ENCODE data around the gene REPS1.
"Not testable (repeated sequence)": the region's sequence is repeated elsewhere in the genome, so short reads cannot be mapped to it uniquely, and the experiment has no call there.

REPS1 gene

DNA sequence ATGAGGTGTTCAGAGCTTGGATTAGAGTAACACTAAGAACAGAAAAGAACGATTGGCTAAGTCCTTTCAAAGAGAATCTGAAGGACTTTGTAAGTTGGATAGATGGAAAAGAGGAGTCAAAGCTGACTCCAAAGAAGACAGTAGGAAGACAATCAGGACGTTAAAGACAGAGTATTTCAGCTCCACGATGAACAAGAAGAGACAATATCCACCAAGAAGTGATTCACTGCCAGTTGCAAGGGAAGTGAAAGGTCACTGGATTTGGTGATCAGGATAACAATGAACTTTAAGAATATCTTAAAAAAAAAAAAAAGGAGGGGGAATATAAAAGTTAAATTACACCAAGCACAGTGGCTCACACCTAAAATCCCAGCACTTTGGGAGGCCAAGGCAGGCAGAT, 17.9 kb downstream of the REPS1 start:
- no peak for DNase-seq

- no peak for DNase-seq
Observed at GRCh38 chr6:138966870-138967269, 21.2 kb downstream of the REPS1 start.

GRCh38 chr6:138965971-138966370, 22.1 kb downstream of the REPS1 start:
- DNase-seq: no peak

DNA sequence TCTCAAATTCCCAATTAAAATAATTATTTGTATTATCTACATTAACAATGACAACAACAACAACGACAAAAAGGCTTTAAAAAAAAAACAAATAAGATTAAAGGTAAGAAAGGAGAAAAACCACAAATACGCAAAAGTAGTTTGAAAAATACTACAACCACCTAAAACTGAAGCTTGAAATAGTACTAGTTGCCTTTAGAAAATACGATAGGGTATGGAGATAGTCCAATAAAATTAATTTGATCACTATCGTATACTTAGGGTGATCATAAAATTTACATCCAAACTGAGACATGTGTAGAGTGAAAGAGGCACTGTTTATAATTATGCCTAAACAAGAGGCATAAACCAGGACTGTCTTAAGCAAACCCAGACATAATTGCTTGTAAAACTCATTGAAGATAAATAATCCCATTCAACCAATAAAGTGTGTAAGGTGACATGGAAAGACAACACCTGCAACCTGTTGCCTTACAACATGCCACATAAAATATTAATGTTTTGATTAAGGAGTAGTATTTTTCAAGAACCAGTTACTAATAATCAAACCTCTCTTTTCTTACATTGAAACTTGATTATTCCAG, 22.7 kb downstream of the REPS1 start:
- no peak for DNase-seq

- DNase-seq: no peak
Observed at GRCh38 chr6:138964012-138964411, 24.0 kb downstream of the REPS1 start.

DNA sequence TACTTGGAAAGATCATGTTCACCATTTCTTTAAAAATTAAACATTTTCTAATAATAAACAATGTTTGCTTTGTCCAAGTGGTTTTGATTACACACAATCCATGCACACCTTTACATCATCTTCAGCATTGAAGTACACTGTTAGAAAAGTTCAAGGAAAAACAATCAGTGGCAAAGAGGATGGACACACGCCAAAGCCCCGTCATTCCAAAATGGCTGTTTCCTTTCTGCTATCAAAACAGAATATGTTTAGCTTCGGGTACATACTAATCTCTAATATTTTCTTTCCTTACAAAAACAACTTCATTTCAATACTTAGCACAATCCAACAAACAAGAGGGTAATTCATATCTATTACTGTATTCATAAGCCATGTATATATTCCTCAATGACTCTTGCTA, 24.5 kb downstream of the REPS1 start:
- no peak for DNase-seq

GRCh38 chr6:138963119-138963518, 24.9 kb downstream of the REPS1 start:
- no peak for DNase-seq

DNA sequence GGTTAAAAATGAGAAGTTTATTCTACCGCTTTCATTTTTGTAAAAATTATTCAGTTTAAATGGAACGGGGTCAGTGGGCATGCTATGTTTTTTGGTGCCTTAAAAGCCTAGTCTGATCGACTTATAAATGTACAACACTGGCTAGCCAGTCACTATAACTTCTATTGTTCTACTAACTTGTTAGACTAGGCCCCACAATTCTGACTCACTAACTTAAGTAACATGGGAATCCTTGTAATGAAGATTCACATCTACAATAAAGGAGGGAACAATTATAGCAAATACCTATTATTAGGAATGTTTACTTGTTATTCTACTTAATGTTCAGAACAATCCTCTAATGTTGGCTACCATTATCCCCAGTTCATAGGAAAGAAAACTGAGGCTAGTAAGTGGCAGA, 28.5 kb downstream of the REPS1 start:
- no peak for DNase-seq

- DNase-seq: no peak
Observed at GRCh38 chr6:138958595-138958994, 29.5 kb downstream of the REPS1 start.

- DNase-seq: no peak
Observed at GRCh38 chr6:138957903-138958302, 30.1 kb downstream of the REPS1 start.

DNA sequence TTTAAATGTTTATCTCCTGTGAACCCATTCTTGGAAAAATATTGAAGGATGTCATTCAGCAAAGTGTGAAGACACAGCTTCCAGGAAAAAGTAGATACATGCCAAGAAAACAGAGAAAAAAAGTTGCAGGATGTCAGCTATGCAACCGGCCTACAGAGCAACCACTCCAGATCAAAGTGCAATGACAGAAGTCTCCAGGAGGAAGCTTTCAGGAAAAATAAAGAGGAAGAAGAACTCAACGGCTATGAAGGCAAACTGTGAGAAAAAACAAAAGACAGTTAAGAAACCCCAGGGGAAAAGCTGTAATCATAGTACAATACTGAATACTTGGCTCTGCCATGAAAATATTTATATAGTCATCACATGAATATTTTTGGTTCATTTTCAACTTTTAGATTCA, 30.6 kb downstream of the REPS1 start:
- no peak for DNase-seq

- DNase-seq: no peak
Observed at GRCh38 chr6:138956244-138956924, 31.7 kb downstream of the REPS1 start.

DNA sequence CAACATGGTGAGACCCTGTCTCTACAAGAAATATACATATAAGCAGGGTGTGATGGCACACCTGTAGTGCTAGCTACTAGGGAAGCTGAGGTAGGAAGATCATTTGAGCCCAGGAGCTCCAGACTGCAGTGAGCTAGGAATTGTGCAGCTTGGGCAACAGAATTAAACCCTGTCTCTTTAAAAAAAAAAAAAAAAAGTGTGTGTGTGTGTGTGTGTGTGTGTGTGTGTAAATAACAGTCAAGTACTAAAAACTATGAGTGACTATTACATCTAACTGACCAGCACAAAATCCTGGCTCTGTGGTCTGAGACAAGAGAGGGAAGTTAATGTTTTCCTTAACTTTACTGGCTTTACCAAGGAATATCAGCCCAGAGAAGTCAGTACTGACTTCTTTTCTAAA, 32.8 kb downstream of the REPS1 start:
- no peak for DNase-seq

DNA sequence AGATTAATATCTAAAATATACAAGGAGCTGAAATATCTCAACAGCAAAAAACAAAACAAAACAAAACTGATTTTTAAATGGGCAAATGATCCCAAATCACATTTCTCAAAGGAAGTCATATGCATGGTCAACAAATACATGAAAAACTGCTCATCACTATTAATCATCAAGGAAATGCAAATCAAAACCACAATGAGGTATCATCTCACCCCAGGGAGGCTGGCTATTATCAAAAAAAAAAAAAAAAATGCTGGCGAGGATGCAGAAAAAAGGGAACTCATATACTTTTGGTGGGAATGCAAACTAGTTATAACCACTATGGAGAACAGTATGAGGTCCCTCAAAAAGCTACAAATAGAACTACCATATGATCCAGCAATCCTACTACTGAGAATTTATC, 34.6 kb downstream of the REPS1 start:
- no peak for DNase-seq

- no peak for DNase-seq
Observed at GRCh38 chr6:138948546-138949179, 39.4 kb downstream of the REPS1 start.

DNA sequence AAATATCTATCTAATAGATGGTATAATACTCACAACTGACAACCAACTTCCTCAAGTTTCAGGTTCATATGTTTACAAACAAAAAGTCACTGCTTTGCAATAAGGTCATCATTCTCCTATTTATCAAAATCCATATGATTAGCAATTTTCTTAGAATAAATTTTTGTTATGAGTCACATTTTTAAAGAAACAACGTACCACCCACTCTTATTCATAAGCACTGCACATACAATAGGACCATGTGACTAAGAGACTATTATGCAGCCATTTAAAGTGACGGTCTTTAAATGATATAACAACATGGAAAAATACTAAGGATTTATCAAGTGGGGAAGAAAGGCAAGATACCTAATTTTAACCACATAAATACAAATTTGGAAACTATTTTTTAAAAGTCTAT, 40.0 kb downstream of the REPS1 start:
- DNase-seq: no peak

GRCh38 chr6:138945354-138945753, 42.7 kb downstream of the REPS1 start:
- DNase-seq: no peak

DNA sequence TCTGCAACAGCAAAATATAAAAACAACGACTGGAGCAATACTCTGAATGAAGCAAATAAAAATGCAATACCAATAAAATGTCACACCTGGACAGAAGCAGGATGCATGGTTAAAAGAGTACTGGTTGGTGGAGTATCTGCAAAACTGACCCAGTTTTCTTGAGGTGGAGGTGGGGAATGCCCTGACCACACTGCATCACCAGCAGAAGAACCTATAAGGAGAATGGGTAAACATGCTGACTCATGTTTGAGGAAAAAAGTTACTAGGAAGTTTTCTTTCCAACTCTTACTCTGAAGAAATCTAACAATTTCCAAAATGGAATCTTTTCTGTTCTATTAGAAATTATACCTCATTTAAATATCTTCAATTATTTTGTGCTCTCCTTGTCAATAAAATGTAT, 43.6 kb downstream of the REPS1 start:
- no peak for DNase-seq

DNA sequence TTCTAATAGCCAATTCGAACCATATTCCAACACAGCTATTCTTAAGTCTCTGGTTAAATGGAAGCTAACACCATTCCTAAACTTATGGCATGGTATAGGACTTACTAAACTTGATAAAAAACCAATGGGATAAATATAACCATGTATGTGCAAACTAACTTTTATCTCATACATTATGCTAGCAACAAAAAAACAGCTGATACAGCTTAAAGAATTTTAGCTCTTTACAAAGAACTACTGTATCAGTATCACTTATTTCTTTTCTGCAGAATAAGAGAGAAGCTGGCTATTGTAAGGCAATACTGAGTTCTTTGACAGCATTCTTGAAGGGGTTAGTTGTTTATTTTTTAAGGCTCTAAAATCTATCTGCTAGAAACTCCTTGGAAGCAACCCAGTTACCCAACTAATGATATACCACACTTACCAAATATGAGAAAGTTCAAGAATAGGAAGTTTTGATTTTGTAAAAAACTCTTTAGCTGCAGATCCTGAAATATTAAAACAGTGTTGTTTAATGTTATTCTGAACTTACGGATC, 44.9 kb downstream of the REPS1 start:
- no peak for DNase-seq

GRCh38 chr6:138936873-138937272, 51.2 kb downstream of the REPS1 start:
- not testable (repeated sequence) for DNase-seq

DNA sequence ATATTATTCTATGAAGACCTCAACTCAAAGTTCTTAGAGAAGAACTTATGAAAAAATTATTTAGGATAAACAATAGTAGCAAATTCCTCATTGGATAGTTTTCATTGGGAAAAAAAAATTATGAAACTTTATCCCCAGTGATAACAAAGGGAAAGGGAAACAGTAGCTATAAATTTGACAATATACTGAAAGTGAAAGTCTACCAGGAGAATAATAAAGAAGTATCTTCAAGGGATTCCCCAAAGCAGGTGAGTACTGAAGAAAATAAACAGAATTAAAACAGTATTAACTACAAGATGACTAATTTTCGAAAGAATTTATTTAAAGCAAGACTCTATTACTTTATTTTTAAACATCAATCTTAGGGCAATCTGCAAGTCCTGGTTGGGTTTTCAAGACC, 56.4 kb downstream of the REPS1 start:
- DNase-seq: no peak

GRCh38 chr6:138926579-138926978, 61.5 kb downstream of the REPS1 start:
- no peak for DNase-seq

GRCh38 chr6:138925806-138926205, 62.2 kb downstream of the REPS1 start:
- DNase-seq: no peak

DNA sequence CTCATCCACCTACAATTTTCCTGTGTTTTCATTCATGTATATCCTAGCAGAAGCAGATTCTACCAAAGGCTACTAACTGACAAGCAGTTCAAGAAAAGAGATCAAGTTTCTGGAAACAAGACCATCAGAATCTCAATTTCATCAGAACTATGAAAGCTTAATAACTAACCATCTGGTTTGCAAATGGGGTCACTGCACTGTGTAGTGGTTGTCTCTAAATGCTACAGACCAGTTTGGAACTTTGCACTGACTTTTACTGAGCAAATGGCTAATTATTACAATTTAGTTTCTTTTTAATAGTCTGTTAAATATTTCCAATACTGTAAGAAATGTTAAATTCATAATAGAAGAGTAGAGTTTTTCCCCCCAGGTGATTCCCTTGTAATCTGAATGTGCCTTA, 64.5 kb downstream of the REPS1 start:
- DNase-seq: no peak

Measured in activated CD4-positive, CD25-positive, alpha-beta regulatory T cell treated with anti-CD3 and anti-CD28 coated beads, Interleukin-2, amount 50 U/mL, for 72 hours (primary cell).